ENCODE data around the gene F10.

The F10 gene

DNA sequence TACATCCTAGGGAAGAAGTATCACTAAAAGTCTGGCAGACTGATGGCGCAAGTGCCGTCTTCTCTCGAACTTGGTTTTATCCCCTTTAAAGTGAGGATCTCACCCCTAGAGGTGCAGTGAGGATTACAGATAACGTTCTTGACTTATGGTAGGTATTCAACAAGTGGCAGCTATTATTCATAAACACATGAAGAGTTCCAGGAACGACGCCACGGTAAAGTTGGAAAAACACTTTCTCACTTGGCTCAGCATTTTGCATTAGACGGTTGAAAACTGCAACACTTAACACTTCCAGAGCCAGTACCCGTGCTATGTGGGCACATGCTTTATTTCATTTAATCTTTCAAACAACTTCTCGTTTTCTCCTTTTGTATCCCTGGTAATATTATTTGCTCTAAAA, 44.6 kb downstream of the F10 start:
- no peak for DNase-seq
- Histone ChIP-seq H3K4ac (ENCODE audit: low read depth in 1 of 2, low read length in 2 of 2) (no peak overlapping the region), H2BK12ac (ENCODE audit: low read length in 2 of 2) (no peak overlapping the region), H3K23ac (ENCODE audit: low read length in 2 of 2) (no peak overlapping the region), H2AFZ (ENCODE audit: low read depth, low read length) (no peak overlapping the region), H3K4me2 (ENCODE audit: low read length, poor library complexity, severe bottlenecking) (no peak overlapping the region), H2AK5ac (ENCODE audit: low read length, severe bottlenecking) (no peak overlapping the region), H2BK5ac (ENCODE audit: low read depth, low read length, poor library complexity, severe bottlenecking) (no peak overlapping the region), H4K8ac (ENCODE audit: low read length) (no peak overlapping the region), H2BK120ac (ENCODE audit: low read depth, low read length) (no peak overlapping the region), H3K14ac (ENCODE audit: low read length in 2 of 2) (no peak overlapping the region), H3K4me1 (ENCODE audit: control insufficient read depth, insufficient read depth, low read depth, low read length) (peaks cover 22% of the 10 kb centered on the region), H3K27me3 (ENCODE audit: control insufficient read depth in 1 of 2, insufficient read depth in 1 of 2, low read length in 2 of 2) (peaks cover 10 to 11% of the 10 kb centered on the region in 2 experiments), H3K9ac (ENCODE audit: low read length) (no peak overlapping the region), H4K91ac (ENCODE audit: low read length) (no peak overlapping the region), H3K9me3 (ENCODE audit: control insufficient read depth, low read length) (no peaks in the 10 kb centered on the region), H3K18ac (ENCODE audit: low read depth in 1 of 2, low read length in 2 of 2) (no peak overlapping the region), H3K36me3 (ENCODE audit: control insufficient read depth in 1 of 2, insufficient read depth in 2 of 2, low read depth in 1 of 2, low read length in 2 of 2) (peaks cover 20 to 33% of the 10 kb centered on the region in 2 experiments), H3K79me1 (replicated peaks; ENCODE audit: low read length, poor library complexity, severe bottlenecking) (no peaks in the 10 kb centered on the region), H2BK15ac (ENCODE audit: low read depth, poor library complexity, severe bottlenecking) (no peak overlapping the region), H3K4me3 (ENCODE audit: insufficient read depth in 1 of 2, low read depth in 1 of 2, low read length in 2 of 2) (no peak overlapping the region), H3K27ac (ENCODE audit: low read length, poor library complexity, severe bottlenecking) (no peak overlapping the region)
- 98% methylated on average over 10 of the region's 10 CpGs for WGBS

DNA sequence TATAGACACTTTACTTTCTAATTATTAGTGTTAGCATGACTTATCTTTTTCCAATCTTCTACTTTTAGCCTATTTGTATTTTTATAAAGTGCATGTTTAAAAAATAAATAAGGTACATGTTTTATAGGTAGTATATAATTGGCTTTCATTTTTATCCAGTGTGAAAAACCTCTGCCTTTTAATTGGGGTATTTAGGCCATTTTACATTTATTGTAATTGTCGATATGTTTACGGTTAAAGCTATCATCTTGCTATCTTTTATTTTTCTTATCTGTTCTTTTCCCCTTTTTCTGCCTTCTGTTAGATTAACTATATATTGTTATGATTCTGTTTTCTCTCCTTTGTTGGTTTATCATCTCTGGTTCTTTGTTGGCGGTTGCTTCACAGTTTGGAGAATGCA, 45.0 kb downstream of the F10 start:
- peaks cover 24 to 37% of the 10 kb centered on the region in 2 experiments for H3K36me3 ChIP-seq (ENCODE audit: control insufficient read depth in 1 of 2, insufficient read depth in 2 of 2, low read depth in 1 of 2, low read length in 2 of 2)
- no peak overlapping the region for H3K23ac ChIP-seq (ENCODE audit: low read length in 2 of 2)
- no peak overlapping the region for H3K4ac ChIP-seq (ENCODE audit: low read depth in 1 of 2, low read length in 2 of 2)
- DNase-seq: no peak
- no peak overlapping the region for H2BK120ac ChIP-seq (ENCODE audit: low read depth, low read length)
- no peak overlapping the region for H3K9ac ChIP-seq (ENCODE audit: low read length)
- H3K4me1 ChIP-seq (ENCODE audit: control insufficient read depth, insufficient read depth, low read depth, low read length): peaks cover 22% of the 10 kb centered on the region
- no peak overlapping the region for H4K91ac ChIP-seq (ENCODE audit: low read length)
- no peak overlapping the region for H2AK5ac ChIP-seq (ENCODE audit: low read length, severe bottlenecking)
- H3K27me3 ChIP-seq (ENCODE audit: control insufficient read depth in 1 of 2, insufficient read depth in 1 of 2, low read length in 2 of 2): peaks cover 10 to 11% of the 10 kb centered on the region in 2 experiments
- H2AFZ ChIP-seq (ENCODE audit: low read depth, low read length): no peak overlapping the region
- H3K9me3 ChIP-seq (ENCODE audit: control insufficient read depth, low read length): no peaks in the 10 kb centered on the region
- H2BK15ac ChIP-seq (ENCODE audit: low read depth, poor library complexity, severe bottlenecking): no peak overlapping the region
- no peak overlapping the region for H4K8ac ChIP-seq (ENCODE audit: low read length)
- no peak overlapping the region for H3K18ac ChIP-seq (ENCODE audit: low read depth in 1 of 2, low read length in 2 of 2)
- no peak overlapping the region for H3K27ac ChIP-seq (ENCODE audit: low read length, poor library complexity, severe bottlenecking)
- H3K79me1 ChIP-seq (replicated peaks; ENCODE audit: low read length, poor library complexity, severe bottlenecking): no peaks in the 10 kb centered on the region
- H3K4me2 ChIP-seq (ENCODE audit: low read length, poor library complexity, severe bottlenecking): no peak overlapping the region
- H2BK12ac ChIP-seq (ENCODE audit: low read length in 2 of 2): no peak overlapping the region
- H3K4me3 ChIP-seq (ENCODE audit: insufficient read depth in 1 of 2, low read depth in 1 of 2, low read length in 2 of 2): no peak overlapping the region
- no peak overlapping the region for H2BK5ac ChIP-seq (ENCODE audit: low read depth, low read length, poor library complexity, severe bottlenecking)
- H3K14ac ChIP-seq (ENCODE audit: low read length in 2 of 2): no peak overlapping the region
- 100% methylated on average over 1 of the region's 3 CpGs for WGBS

DNA sequence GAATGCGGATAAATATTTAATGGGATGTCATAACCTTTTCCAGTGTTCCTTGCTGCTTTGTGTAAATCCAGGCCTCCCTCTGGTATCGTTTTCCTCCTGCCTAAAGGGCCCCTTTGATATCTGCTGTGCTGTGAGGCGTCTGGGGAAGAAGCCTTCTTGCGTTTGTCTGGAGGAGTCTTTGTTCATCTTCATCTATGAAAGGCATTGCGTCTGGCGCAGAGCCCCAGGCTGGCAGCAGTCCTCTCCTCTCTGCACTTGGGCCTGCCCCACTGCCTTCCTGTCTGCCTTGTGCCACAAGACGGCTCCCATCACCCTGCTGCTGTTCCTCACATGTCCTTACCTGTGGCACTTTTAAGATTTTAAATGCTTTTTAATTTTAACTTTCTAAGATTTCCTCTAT, 45.6 kb downstream of the F10 start:
- no peak for DNase-seq
- Histone ChIP-seq H3K79me1 (replicated peaks; ENCODE audit: low read length, poor library complexity, severe bottlenecking) (peaks cover 2% of the 10 kb centered on the region), H3K9ac (ENCODE audit: low read length) (no peak overlapping the region), H4K8ac (ENCODE audit: low read length) (no peak overlapping the region), H3K27ac (ENCODE audit: low read length, poor library complexity, severe bottlenecking) (no peak overlapping the region), H2AK5ac (ENCODE audit: low read length, severe bottlenecking) (no peak overlapping the region), H3K18ac (ENCODE audit: low read depth in 1 of 2, low read length in 2 of 2) (no peak overlapping the region), H3K9me3 (ENCODE audit: control insufficient read depth, low read length) (no peaks in the 10 kb centered on the region), H3K27me3 (ENCODE audit: control insufficient read depth in 1 of 2, insufficient read depth in 1 of 2, low read length in 2 of 2) (peaks cover 5 to 6% of the 10 kb centered on the region in 2 experiments), H2BK5ac (ENCODE audit: low read depth, low read length, poor library complexity, severe bottlenecking) (no peak overlapping the region), H2BK12ac (ENCODE audit: low read length in 2 of 2) (no peak overlapping the region), H2BK15ac (ENCODE audit: low read depth, poor library complexity, severe bottlenecking) (no peak overlapping the region), H3K23ac (ENCODE audit: low read length in 2 of 2) (no peak overlapping the region), H2BK120ac (ENCODE audit: low read depth, low read length) (no peak overlapping the region), H3K36me3 (ENCODE audit: control insufficient read depth in 1 of 2, insufficient read depth in 2 of 2, low read depth in 1 of 2, low read length in 2 of 2) (peaks cover 30 to 44% of the 10 kb centered on the region in 2 experiments), H3K4me2 (ENCODE audit: low read length, poor library complexity, severe bottlenecking) (no peak overlapping the region), H2AFZ (ENCODE audit: low read depth, low read length) (no peak overlapping the region), H4K91ac (ENCODE audit: low read length) (no peak overlapping the region), H3K4me3 (ENCODE audit: insufficient read depth in 1 of 2, low read depth in 1 of 2, low read length in 2 of 2) (no peak overlapping the region), H3K14ac (ENCODE audit: low read length in 2 of 2) (no peak overlapping the region), H3K4ac (ENCODE audit: low read depth in 1 of 2, low read length in 2 of 2) (no peak overlapping the region), H3K4me1 (ENCODE audit: control insufficient read depth, insufficient read depth, low read depth, low read length) (peaks cover 19% of the 10 kb centered on the region)
- over 99% methylated on average over 6 of the region's 7 CpGs for WGBS

DNA sequence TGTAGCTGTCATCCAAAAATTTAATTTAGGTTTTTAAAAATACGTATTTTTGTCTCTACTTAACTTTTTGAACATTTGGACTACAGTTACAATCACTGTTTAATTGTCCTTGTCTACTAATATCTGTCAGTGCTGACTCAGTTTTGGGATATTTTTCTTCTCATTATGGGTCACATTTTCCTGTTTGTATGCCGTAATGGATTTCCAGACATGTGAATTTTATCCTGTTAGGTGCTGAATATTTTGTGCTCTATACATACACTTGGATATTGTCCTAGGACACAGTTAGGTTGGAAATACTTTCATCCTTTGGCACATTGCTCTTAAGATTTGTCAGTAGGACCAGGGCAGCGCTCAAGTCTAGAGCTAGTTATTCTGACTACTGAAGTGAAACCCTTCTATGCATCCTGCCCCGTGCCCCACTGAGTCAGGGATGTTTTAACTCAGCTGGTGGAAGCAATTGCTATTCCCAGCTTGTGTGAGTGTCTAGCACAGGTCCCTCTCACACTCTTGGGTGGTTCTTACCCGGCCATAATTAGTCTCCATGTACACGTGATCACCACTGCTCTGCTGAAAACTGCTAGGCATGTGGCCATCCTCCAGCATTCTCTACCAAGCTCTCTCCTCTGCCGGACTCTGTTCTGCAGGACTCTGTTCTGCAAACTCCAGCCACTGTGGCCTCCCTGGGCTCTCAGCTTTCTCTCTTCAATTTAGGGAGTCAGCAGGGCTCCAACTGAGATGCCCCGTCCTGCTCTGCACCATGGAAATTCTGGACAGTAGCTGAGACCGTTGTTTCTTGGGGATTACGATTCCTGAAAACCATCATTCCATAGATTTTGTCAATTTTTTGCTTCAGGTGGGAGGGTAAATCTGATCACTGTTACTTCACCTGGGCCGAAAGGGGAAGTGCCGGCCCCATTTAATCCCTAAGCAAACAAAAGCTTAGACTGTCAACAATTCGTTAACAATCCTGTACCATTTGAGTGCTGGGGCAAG, 47.0 kb downstream of the F10 start:
- Histone ChIP-seq H3K4me2 (ENCODE audit: low read length, poor library complexity, severe bottlenecking) (no peak overlapping the region), H3K18ac (ENCODE audit: low read depth in 1 of 2, low read length in 2 of 2) (no peak overlapping the region), H3K27me3 (ENCODE audit: control insufficient read depth in 1 of 2, insufficient read depth in 1 of 2, low read length in 2 of 2) (no peaks in the 10 kb centered on the region), H3K9me3 (ENCODE audit: control insufficient read depth, low read length) (no peaks in the 10 kb centered on the region), H4K91ac (ENCODE audit: low read length) (no peak overlapping the region), H3K9ac (ENCODE audit: low read length) (no peak overlapping the region), H2AFZ (ENCODE audit: low read depth, low read length) (no peak overlapping the region), H3K36me3 (ENCODE audit: control insufficient read depth in 1 of 2, insufficient read depth in 2 of 2, low read depth in 1 of 2, low read length in 2 of 2) (peaks cover 34 to 51% of the 10 kb centered on the region in 2 experiments), H2BK5ac (ENCODE audit: low read depth, low read length, poor library complexity, severe bottlenecking) (no peak overlapping the region), H3K4me1 (ENCODE audit: control insufficient read depth, insufficient read depth, low read depth, low read length) (peaks cover 19% of the 10 kb centered on the region), H2BK15ac (ENCODE audit: low read depth, poor library complexity, severe bottlenecking) (no peak overlapping the region), H4K8ac (ENCODE audit: low read length) (no peak overlapping the region), H3K14ac (ENCODE audit: low read length in 2 of 2) (no peak overlapping the region), H3K79me1 (replicated peaks; ENCODE audit: low read length, poor library complexity, severe bottlenecking) (peaks cover 4% of the 10 kb centered on the region), H3K27ac (ENCODE audit: low read length, poor library complexity, severe bottlenecking) (no peak overlapping the region), H3K23ac (ENCODE audit: low read length in 2 of 2) (no peak overlapping the region), H3K4ac (ENCODE audit: low read depth in 1 of 2, low read length in 2 of 2) (no peak overlapping the region), H2BK120ac (ENCODE audit: low read depth, low read length) (no peak overlapping the region), H3K4me3 (ENCODE audit: insufficient read depth in 1 of 2, low read depth in 1 of 2, low read length in 2 of 2) (no peak overlapping the region), H2AK5ac (ENCODE audit: low read length, severe bottlenecking) (no peak overlapping the region), H2BK12ac (ENCODE audit: low read length in 2 of 2) (no peak overlapping the region)
- 96% methylated on average over 11 of the region's 13 CpGs for WGBS
- no peak for DNase-seq

All from mesenchymal stem cell (in vitro differentiated cells and primary cell).